Activated CD4-positive, alpha-beta T cell treated with anti-CD3 and anti-CD28 coated beads, Interleukin-2, amount 50 U/mL, for 24 hours (primary cell): ENCODE measurements around the gene ALDH16A1.

ENCODE experiments used
- DNase-seq, 2 donors: peaks; one replicate each; pipeline ENCODE4 v3.0.0-alpha.2; 2020; ENCODE audit warnings: low read depth in 1 of 2, low spot score in 1 of 2

The ALDH16A1 gene

GRCh38 chr19:49453013-49453756 lies at the start of gene ALDH16A1:
Gene ALDH16A1, plus strand, starts transcription at chr19:49453225. Its CDS starts 107 bp downstream, at chr19:49453332.
- DNase-seq = peak; percentile 96

DNA sequence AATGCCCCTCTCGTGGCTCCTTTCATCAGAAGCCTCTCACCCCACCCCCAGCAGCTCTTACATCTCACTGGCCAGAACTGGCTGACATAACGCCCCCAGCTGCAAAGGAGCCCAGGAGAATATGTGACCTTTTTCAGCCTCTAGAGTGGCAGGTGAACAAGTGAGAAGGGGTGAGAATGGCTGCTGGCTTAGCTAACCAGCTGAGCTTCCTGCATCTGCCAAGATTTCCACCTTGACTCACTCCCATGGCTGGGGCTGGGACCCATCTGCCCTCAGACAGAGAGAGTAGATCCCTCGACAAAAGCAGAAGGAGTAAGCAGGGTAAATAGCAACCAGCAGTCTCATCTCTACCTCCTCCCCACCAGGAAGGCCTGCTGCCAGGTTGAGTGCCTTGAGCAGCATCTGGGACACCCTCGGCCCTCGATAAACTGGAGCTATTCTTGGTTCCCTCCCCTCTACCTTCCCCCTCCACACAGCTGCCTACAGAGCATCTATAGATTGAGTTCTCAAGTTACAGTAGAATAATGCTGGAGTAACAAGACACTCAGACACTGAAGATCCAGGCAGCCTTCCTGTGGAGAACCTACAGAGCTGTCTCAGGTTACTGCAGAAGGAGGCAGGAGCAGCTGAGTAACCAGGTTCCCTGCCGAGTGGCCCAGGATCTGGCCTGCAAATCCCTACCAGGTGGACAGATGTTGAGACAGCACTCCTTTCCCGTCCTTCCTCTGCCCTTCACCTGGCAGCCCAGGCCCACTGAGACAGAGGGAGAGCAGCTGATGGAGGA lies 49.4 kb upstream of the ALDH16A1 start:
- DNase-seq = no peak

DNA sequence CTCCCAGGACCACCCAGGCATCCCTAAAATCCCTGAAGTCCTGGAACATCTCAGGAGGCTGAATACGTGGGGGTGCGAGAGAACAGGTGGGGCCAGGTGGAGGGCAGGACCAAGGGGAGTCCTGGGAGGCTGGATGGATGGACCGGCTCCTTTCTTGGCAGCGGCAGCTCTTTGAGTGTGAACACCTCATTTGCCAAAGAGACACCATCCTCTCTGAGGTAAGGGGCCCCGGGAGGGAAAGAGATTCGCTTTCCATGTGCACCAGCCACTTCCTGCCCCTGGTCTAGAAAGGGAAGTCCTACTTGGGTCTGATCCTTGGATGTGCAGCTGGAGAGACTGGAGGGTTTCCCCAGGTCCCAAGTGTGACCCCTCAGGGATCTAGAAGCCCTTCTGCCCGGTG lies 45.9 kb upstream of the ALDH16A1 start:
- no peak for DNase-seq

GRCh38 chr19:49407482-49408015 lies 45.5 kb upstream of the ALDH16A1 start:
- no peak for DNase-seq

DNA sequence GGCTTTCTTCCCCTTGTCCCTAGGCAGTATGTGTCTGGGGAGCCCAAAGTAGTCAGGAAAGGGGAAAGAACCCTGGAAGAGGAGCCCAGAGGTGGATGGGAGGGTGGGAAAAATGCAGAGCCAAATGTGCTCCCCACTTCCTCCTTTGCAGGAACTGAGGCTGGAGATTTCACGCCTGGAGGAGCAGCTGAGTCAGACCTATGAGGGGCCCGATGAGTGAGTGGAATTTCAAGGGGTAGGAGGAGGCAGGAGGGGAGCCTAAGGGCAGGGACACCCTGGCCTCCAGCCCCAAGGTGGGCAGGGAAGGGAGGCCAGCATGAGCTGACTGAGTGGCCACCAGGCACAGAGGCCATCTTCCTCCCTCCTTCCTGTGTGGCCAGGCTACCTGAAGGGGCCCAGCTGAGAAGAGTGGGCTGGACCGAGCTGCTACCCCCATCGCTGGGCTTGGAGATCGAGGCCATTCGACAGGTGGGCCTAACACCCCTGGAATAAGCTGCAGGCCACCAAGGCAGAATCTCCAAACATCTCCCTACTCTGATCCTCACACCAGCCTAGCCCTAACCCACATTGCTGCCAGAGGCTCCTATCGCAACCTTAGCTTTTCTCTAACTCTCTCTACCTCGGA lies 44.1 kb upstream of the ALDH16A1 start:
- DNase-seq = no peak

GRCh38 chr19:49409441-49410029 lies 43.5 kb upstream of the ALDH16A1 start:
- DNase-seq = no peak

- DNase-seq = no peak
Measured at GRCh38 chr19:49411681-49412326, 41.2 kb upstream of the ALDH16A1 start.

DNA sequence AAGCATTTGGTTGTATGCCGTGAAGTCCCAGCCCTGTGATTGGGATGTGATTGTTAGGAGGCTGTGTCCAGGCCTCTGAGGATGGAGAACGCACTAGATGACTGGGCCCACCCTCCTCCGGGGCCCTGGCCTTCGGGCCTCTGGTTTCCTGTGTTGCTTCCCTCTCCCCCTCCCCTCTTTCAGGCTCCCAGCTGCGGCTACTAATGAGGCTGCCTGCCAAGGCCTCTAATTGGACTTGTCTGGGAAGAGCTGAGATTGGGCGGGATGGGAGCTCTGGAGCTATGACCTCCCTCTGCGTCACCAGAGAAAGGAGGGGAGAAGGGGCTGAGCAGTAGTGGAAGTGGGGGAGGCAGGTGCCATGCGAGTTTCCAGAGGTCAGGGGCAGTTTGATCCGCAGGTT lies 39.7 kb upstream of the ALDH16A1 start:
- DNase-seq = no peak

GRCh38 chr19:49414256-49414655 lies 38.8 kb upstream of the ALDH16A1 start:
- no peak for DNase-seq

DNA sequence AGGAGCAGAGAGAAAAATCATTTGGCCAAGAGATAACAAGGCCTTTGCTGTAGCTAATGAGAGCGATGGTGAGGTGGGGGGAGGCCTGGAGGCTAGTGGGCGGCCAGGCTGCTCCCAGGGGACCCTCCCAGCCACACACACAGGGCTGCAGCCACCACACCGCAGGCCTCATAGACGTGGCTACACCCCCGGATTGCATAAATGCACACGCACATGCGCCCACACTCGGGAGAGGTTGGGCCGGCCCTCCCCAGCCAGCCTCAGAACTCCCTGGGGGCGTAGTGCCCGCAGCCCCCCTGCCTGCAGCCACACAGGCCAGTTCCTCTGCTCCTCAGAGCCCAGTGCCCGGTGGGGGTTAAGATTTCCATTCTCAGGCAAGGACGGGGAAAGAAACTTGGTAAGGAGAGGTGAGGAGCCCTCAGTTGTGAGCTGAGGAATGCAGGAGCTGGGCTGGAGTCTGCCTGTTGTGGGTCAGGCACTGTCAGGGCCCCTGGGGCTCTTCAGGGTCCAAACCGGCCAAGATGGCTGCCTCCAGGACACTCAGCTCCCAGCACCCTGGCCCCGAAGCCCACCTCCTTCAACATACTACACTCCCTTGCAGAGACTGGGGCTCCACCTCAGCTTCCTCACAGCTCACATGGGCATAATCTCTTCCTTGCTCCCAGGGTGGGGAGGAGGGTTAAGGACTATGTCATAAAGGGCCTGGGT lies 37.8 kb upstream of the ALDH16A1 start:
- no peak for DNase-seq

DNA sequence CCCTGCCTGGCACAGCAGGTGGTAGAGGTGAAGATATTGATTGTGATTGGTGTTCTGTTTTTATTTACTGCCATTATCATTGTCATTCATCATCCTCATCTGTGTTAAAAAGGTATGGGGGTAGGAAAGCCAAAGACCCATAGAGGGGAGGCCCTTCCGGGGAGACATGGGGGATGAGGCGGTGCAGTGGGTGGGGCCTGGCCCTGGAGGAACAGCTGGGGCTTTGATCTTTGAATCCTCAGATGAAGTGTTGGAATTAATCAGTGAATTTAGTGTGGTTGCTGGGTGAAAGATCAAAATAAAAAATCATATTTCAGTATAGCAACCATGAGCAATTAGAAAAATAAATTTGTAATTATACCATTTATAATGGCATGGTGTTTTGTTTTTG lies 37.2 kb upstream of the ALDH16A1 start:
- DNase-seq = no peak

DNA sequence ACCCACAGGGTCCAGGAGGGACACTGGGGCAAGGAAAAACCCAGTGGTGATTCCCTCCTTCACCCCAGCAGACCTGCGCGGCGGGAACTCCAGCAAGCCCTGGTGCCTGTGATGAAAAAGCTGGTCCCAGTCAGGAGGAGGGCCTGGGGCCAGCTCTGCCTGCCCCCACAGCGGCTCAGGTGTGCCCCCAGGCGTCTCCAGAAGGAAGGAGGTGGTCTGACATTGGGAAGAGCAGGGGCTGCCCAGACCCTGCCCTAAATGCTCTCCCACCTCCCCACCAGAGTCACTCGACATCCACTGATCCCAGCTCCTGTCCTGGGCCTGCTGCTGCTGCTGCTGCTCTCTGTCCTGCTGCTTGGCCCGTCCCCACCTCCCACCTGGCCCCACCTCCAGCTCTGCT lies 35.9 kb upstream of the ALDH16A1 start:
- no peak for DNase-seq

DNA sequence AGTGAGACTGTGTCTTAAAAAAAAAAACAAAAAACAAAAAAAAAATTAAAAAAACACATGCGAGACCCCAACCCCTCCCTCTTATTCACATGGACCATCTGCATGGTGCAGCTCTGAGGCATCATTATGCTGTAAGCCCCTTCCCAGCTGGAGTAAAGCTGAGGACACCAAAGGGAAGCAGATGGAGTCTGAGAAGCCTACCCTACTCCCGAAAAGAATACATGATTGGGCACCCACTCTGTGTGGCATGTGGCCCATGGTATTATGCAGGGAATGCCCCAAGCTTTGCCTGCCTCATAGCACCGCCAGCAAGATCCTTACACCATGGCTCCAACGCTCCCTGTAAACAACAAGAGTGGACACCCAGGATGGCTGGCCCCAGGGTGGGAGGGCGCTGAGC lies 34.5 kb upstream of the ALDH16A1 start:
- DNase-seq = no peak

- no peak for DNase-seq
Measured at GRCh38 chr19:49419173-49419572, 33.9 kb upstream of the ALDH16A1 start.

DNA sequence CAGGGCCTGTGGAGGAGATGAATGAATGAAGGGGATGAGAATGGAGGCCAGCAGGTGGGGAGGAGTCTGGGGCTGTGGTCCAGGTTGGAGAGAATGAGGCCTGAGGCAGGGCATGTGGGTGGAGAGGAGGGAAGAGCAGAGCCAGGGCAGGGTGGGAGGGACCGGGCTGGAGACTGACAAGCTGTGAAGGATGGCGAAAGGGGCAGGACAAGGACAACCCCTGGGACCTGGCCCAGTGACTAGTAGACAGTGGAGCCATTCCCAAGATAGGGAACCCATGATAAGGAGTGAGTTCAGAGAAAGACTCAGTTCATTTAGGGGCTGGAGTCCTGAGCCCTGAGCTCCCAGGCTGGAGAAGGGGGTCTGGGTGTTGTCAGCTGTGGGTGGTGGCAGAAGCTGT lies 32.8 kb upstream of the ALDH16A1 start:
- no peak for DNase-seq

DNA sequence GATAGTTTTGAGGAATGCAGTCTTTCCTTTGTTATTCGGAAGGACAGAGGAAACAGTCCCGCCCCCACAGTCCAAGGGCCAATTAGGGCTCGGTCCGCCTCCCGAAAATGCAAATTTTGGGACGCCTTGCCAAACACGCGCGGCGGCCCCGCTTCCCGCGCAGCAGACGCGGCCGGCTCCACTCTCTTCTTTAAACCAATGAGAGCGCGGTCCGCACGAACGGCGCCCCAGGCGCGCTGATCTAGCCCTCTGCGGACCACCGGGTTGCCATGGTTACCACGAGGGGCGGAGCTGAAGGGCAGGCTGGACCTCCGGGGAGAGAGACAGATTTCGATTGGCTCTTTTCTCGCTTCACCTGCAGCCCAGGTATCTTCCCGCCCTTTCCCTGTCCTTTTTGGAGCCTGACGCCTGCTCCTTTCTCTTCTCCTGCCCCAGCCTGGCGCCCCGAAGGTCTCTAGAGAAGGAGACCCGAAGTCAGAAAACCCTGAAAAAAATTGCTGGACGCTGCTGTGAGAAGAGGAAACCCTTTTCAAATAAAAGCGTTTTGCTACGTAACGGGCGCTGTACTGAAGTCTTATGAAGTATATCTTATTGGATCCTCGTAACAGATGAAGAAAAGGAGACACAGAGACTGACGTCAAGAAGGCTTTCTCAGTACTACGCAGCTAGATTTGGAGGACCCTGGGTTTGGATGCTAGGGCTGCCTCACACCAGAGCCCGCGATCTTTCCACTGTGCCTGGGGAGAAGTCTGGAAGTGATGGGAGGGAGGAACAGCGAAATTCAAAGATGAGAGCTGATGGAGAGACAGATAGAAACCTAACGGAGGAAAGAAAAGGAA lies 31.8 kb upstream of the ALDH16A1 start:
- DNase-seq = no peak

GRCh38 chr19:49421878-49422202 lies 31.2 kb upstream of the ALDH16A1 start:
- DNase-seq = no peak

- DNase-seq = no peak
Measured at GRCh38 chr19:49422407-49423070, 30.5 kb upstream of the ALDH16A1 start.
